Mucosa of rectum (tissue), 2 donors: Measurements from ENCODE around the gene DPEP2.
"Not testable (repeated sequence)": the region's sequence is repeated elsewhere in the genome, so short reads cannot be mapped to it uniquely, and the experiment has no call there.

Experiments used
- H3K27ac ChIP-seq, 2 donors: one replicate each; pipeline ENCODE4 v1.7.0; 2013; ENCODE audit warnings: inconsistent platforms in 2 of 2, low read depth in 2 of 2, low read length in 2 of 2
- H3K27me3 ChIP-seq, 2 donors: one replicate each; pipeline ENCODE4 v1.7.0; 2013; ENCODE audit warnings: low read length in 2 of 2; ENCODE audit not compliant: control insufficient read depth in 2 of 2, insufficient read depth in 2 of 2
- H3K36me3 ChIP-seq, 2 donors: one replicate each; pipeline ENCODE4 v1.7.0; 2013; ENCODE audit warnings: low read length in 2 of 2; ENCODE audit not compliant: control insufficient read depth in 2 of 2, insufficient read depth in 2 of 2
- H3K4me1 ChIP-seq, 2 donors: one replicate each; pipeline ENCODE4 v1.7.0; 2013; ENCODE audit warnings: low read length in 2 of 2, mild to moderate bottlenecking in 1 of 2; ENCODE audit not compliant: control insufficient read depth in 2 of 2, insufficient read depth in 2 of 2
- H3K4me3 ChIP-seq, 2 donors: one replicate each; pipeline ENCODE4 v1.7.0; 2013; ENCODE audit warnings: low read length in 2 of 2
- H3K9ac ChIP-seq, 2 donors: one replicate each; pipeline ENCODE4 v1.7.0; 2013; ENCODE audit warnings: low read length in 2 of 2, low read depth in 1 of 2, mild to moderate bottlenecking in 1 of 2
- H3K9me3 ChIP-seq, 2 donors: one replicate each; pipeline ENCODE4 v1.7.0; 2013; ENCODE audit warnings: low read length in 2 of 2; ENCODE audit not compliant: control insufficient read depth in 2 of 2
- donor health status: healthy.
- donor health status: Normal muscosa, but diverticular disease.

DPEP2 gene

GRCh38 chr16:68030108-68030507, 30.8 kb upstream of the DPEP2 start:
- not testable (repeated sequence) for H3K27me3 ChIP-seq, H3K4me3 ChIP-seq, H3K27ac ChIP-seq, H3K9me3 ChIP-seq, H3K4me1 ChIP-seq, H3K9ac ChIP-seq
- H3K36me3 ChIP-seq: peaks cover 2 to 10% of the 10 kb centered on the region in 2 donors

DNA sequence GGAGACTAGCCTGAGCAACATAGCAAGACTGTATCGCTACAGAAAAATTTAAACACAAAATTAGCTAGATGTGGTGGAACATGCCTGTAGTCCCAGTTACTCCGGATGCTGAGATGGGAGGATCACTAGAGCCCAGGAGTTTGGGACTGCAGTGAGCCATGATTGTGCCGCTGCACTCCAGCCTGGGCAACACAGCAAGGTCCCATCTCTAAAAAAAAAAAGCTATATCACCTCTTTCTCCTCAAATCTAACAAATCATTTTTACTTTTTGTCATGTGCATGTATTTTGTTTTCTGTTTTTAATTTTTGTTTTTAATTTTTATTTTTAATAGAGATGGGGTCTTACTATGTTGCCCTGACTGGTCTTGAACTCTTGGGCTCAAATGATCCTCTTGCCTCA, 29.7 kb upstream of the DPEP2 start:
- H3K4me3 ChIP-seq: no peak overlapping the region
- H3K9me3 ChIP-seq: no peaks in the 10 kb centered on the region
- no peaks in the 10 kb centered on the region for H3K27me3 ChIP-seq
- H3K4me1 ChIP-seq: peaks cover 0 to under 1% of the 10 kb centered on the region in 2 donors
- H3K36me3 ChIP-seq: peaks cover 2 to 10% of the 10 kb centered on the region in 2 donors
- H3K9ac ChIP-seq: no peak overlapping the region
- no peak overlapping the region for H3K27ac ChIP-seq

DNA sequence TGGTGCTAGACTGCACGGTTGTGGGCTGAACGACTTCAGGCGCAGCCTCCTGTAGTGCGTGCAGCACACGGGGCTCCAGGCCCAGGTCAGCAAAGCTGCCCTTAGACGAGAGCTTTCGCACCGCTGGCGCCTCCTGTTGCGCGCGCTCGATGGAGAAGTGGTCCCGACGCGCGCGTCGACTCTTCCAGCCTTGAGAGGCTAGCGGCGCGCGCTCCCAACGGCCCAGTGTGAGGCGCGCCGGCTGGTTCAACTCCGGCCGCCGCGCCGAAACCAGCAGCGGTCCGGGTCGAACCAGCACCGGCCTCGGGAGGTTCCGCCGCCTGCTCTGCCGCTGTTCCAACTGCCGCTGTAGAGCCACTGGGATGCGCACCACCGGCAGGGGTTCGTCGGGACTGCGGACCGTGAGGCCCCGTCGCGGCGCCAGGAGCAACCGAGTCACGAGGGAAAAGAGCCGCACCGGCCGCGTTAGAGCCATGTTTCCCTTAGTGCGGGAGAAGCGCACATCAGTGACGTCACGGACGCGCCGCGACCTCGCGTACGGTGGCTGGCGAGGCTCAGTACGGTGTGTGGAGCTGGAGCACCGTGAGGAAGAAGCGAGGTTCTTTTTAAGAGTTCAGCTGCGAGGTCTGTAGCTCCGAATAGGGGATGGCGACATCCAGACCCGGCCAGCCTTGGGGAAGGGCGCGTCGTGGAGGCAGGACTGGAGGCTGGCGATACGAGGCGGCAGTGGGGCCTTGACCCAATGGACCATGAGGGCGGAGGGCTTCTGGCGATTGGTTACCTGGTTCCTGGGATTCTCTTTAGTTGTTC, 23.6 kb upstream of the DPEP2 start, which contains the start of the genes DDX28 and DUS2:
TSS of gene DDX28 (minus strand) at position 505 of the 810 bp plus-strand sequence. CDS start at position 475, 30 bp downstream.
TSS of gene DUS2 (plus strand) at position 557 of the 810 bp plus-strand sequence. CDS start 14,740 bp downstream, outside the sequence.
- H3K4me1 ChIP-seq: peaks cover 15 to 16% of the 10 kb centered on the region in 2 donors
- H3K9ac ChIP-seq: peak within 1 kb of the TSS; percentile 87 to 96
- peak within 1 kb of the TSS; percentile 89 to 99 for H3K4me3 ChIP-seq
- H3K36me3 ChIP-seq: peaks cover 2 to 15% of the 10 kb centered on the region in 2 donors
- no peaks in the 10 kb centered on the region for H3K9me3 ChIP-seq
- peak within 1 kb of the TSS; percentile 71 to 83 for H3K27ac ChIP-seq
- no peaks in the 10 kb centered on the region for H3K27me3 ChIP-seq

DNA sequence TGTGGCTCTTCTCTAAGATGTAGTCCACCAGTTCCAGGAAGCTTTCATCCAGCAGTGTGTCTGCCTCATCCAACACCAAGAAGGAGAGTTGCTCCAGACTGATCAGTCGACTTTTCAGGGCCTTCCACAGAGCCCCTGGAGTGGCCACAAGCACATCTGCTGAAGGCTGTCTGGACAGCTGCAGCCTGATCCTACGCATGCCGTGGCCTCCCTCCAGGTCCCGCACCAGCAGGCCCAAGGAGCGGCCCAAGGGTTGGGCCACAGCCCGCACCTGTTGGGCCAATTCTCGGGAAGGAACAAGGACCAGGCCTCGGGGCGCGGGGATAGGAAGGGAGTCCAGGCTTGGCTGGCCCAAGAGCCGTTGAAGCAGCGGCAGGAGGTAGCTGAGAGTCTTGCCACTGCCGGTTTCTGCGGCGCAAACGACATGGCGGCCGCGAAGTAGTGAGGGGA, 23.0 kb upstream of the DPEP2 start:
- peak overlapping the region in 1 of 2 donors; percentile 83 for H3K27ac ChIP-seq
- peaks cover 2 to 15% of the 10 kb centered on the region in 2 donors for H3K36me3 ChIP-seq
- H3K27me3 ChIP-seq: no peaks in the 10 kb centered on the region
- H3K4me1 ChIP-seq: peaks cover 15 to 16% of the 10 kb centered on the region in 2 donors
- H3K9me3 ChIP-seq: no peaks in the 10 kb centered on the region
- H3K9ac ChIP-seq: peak overlapping the region; percentile 87 to 96
- H3K4me3 ChIP-seq: peak overlapping the region; percentile 89 to 99

DNA sequence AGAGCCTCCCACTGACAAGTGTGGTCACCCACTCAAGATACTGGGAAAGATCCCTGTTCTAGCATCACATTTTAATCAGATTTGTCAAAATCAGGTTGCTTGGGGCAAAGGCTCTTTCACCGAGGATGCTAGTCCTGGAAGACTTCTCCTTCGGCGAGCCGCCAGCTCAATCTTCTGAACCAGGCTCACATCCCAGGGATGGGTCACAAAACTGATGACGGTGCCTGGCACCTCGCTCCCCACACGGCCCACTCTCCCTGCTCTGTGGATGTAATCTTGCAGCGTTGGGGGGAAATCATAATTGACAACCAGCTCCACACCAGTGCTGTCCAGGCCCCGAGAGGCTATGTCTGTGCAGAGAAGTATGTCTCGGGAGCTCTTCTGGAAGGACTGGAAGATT, 22.2 kb upstream of the DPEP2 start:
- H3K27ac ChIP-seq: no peak overlapping the region
- no peaks in the 10 kb centered on the region for H3K9me3 ChIP-seq
- peak overlapping the region in 1 of 2 donors; percentile 99 for H3K4me3 ChIP-seq
- no peak overlapping the region for H3K9ac ChIP-seq
- peaks cover 15 to 16% of the 10 kb centered on the region in 2 donors for H3K4me1 ChIP-seq
- no peaks in the 10 kb centered on the region for H3K27me3 ChIP-seq
- peaks cover 0 to 11% of the 10 kb centered on the region in 2 donors for H3K36me3 ChIP-seq

GRCh38 chr16:68019167-68019680, 19.9 kb upstream of the DPEP2 start:
- H3K27me3 ChIP-seq: no peaks in the 10 kb centered on the region
- H3K27ac ChIP-seq: no peak overlapping the region
- no peaks in the 10 kb centered on the region for H3K9me3 ChIP-seq
- H3K4me3 ChIP-seq: no peak overlapping the region
- peaks cover 15 to 16% of the 10 kb centered on the region in 2 donors for H3K4me1 ChIP-seq
- peaks cover 0 to 7% of the 10 kb centered on the region in 2 donors for H3K36me3 ChIP-seq
- H3K9ac ChIP-seq: no peak overlapping the region

DNA sequence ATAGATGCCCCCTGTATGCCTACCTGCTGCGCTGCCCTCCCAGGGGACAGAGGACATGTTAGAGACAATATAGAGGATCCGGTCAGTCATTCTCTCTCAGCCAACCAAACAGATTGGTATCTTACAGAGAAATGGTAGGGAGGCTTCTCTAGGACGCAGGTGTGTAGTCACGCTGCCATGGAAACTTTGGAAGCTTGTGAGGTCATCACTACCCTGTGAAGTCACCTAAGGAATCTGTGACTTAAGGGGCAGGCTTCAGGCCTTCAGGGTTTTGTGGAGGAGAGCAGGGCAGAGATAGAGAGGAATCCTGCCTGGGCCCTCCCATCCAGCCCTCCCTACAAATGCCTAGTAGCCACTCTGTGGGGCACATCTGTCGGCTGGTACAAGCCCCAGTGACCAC, 16.4 kb upstream of the DPEP2 start, which contains the start of gene DPEP2NB:
TSS of gene DPEP2NB (minus strand) at position 231 of the 400 bp plus-strand sequence. CDS start at position 90, 141 bp downstream.
- Histone ChIP-seq H3K27ac (no peak within 1 kb of the TSS), H3K36me3 (no peaks in the 10 kb centered on the region), H3K9ac (no peak within 1 kb of the TSS)

GRCh38 chr16:68013440-68013839, 14.2 kb upstream of the DPEP2 start:
- no peaks in the 10 kb centered on the region for H3K9me3 ChIP-seq
- H3K36me3 ChIP-seq: no peaks in the 10 kb centered on the region
- no peak overlapping the region for H3K27ac ChIP-seq
- H3K4me3 ChIP-seq: no peak overlapping the region
- H3K4me1 ChIP-seq: no peaks in the 10 kb centered on the region
- H3K27me3 ChIP-seq: no peaks in the 10 kb centered on the region
- no peak overlapping the region for H3K9ac ChIP-seq

More for the DNA sequence above, 16.4 kb upstream of the DPEP2 start, which contains the start of gene DPEP2NB:
- H3K27me3 ChIP-seq: no peaks in the 10 kb centered on the region
- H3K4me3 ChIP-seq: no peak within 1 kb of the TSS
- no peaks in the 10 kb centered on the region for H3K9me3 ChIP-seq
- H3K4me1 ChIP-seq: no peaks in the 10 kb centered on the region

DNA sequence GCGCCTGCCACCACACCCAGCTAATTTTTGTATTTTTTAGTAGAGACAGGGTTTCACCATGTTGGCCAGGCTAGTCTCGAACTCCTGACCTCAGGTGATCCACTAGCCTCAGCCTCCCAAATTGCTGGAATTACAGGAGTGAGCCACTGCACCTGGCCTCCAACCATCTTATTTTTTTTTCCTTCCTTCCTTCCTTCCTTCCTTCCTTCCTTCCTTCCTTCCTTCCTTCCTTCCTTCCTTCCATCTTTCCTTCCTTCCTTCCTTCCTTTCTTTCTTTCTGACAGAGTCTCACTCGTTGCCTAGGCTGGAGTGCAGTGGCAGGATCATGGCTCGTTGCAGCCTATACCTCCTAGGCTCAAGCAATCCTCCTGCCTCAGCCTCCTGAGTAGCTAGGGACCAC, 10.6 kb upstream of the DPEP2 start:
- H3K4me1 ChIP-seq, H3K4me3 ChIP-seq, H3K9me3 ChIP-seq, H3K36me3 ChIP-seq, H3K9ac ChIP-seq, H3K27me3 ChIP-seq, H3K27ac ChIP-seq: not testable (repeated sequence)

DNA sequence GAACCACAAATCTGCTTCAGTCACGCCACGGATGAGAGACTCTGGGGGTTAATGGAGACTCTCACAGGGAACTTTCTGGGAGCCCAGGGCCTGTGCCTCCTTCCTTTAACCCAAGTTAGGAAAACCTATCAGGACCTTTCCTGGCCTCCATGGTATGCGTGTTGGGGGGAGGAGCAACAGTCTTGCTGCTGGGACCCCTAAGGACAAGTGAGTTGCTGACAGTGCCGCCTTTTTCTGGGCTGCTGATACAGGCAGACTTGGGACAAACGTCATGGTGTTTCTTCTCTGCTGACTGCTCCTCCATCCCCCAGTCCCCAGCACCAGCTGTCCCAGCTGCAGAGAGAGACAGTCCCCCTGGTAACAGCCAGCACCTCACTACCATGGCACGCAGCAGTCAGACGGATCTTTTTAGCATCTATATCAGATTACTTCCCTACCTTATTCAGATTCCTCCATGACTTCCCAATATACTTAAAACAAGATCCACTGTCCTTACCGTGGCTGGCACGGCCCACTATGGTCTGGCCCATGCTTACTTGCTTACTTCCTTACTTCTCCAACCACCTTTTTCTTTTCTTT, 10.0 kb upstream of the DPEP2 start:
- no peak overlapping the region for H3K9ac ChIP-seq
- H3K4me3 ChIP-seq: no peak overlapping the region
- H3K9me3 ChIP-seq: no peaks in the 10 kb centered on the region
- no peaks in the 10 kb centered on the region for H3K27me3 ChIP-seq
- H3K4me1 ChIP-seq: peaks cover 0 to 3% of the 10 kb centered on the region in 2 donors
- H3K27ac ChIP-seq: no peak overlapping the region
- H3K36me3 ChIP-seq: no peaks in the 10 kb centered on the region
